D341Med (cell line): ENCODE measurements around the gene CPEB3.

ENCODE experiments used
- DNase-seq: peaks from one replicate; pipeline ENCODE4 v3.0.0; 2012; ENCODE audit warnings: low spot score

The CPEB3 gene

GRCh38 chr10:92208736-92209135, 82.1 kb downstream of the CPEB3 start:
- peak; percentile 27 for DNase-seq

DNA sequence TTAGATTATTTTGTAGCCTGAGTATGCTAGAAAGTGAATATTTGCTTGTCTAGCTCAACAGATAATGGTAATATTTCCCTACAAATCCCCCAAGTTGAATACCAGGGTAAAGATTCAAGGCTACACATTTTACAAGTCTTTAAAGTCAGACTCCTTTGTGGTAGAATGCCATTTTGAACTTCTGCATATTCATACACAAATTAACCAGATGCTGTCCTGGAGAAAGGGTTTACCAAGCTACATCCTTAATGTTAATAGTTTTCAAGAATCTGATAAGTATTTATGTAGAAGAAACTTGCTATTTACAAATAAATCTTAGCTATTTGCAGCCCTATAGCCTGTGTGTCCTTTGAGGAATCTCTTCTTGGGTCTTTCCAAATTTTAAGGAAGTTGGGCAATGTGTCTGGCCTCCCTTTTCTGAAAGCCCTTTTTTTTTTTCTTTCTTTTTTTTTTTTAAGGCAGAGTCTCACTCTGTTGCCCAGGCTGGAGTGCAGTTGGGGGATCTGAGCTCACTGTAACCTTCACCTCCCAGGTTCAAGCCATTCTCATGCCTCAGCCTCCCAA, 82.6 kb downstream of the CPEB3 start:
- no peak for DNase-seq

GRCh38 chr10:92207061-92207460, 83.8 kb downstream of the CPEB3 start:
- no peak for DNase-seq

GRCh38 chr10:92203919-92204623, 86.8 kb downstream of the CPEB3 start:
- no peak for DNase-seq

GRCh38 chr10:92202536-92202935, 88.3 kb downstream of the CPEB3 start:
- DNase-seq = no peak

- no peak for DNase-seq
Observed at GRCh38 chr10:92200564-92200963, 90.3 kb downstream of the CPEB3 start.

- no peak for DNase-seq
Observed at GRCh38 chr10:92187101-92187500, 103.8 kb downstream of the CPEB3 start.

GRCh38 chr10:92184977-92185376, 105.9 kb downstream of the CPEB3 start:
- no peak for DNase-seq

DNA sequence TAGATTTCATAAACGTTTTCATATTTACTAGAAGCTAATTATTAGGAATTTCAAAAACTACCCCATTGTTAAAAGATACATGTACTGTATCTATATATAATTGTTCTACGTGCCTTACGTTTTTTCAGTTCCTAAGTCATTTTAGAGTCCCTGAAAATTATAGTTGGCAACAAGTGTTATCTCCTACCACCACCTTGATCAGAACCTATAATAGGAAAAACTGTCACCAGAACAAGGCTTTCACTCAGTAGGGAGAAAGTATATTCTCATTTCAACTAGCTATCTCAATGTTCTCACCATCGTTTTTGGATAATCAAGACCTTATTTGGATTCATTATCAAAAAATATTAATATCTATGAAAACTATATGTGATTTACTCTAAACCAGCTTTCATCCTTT, 107.7 kb downstream of the CPEB3 start:
- no peak for DNase-seq

- DNase-seq = no peak
Observed at GRCh38 chr10:92181575-92181974, 109.3 kb downstream of the CPEB3 start.

DNA sequence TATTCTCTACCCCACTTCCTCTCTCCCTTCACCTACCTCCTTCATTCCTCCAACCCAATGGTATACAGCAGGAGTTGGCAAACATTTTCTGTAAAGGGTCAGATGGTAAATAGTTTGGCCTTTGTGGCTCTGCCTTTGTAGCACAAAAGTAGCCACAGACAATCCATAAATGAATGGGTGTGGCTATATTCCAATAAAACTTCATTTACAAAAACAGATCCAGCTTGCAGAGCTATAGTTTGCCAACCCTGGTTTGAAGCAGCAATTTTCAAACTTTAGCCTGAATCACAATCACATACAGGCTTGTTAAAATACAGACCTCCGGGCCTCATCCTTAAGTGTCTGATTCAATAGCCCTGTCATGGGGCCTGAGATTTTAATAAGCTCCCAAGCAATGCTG, 110.5 kb downstream of the CPEB3 start:
- DNase-seq = no peak

- DNase-seq = no peak
Observed at GRCh38 chr10:92177546-92177945, 113.3 kb downstream of the CPEB3 start.

DNA sequence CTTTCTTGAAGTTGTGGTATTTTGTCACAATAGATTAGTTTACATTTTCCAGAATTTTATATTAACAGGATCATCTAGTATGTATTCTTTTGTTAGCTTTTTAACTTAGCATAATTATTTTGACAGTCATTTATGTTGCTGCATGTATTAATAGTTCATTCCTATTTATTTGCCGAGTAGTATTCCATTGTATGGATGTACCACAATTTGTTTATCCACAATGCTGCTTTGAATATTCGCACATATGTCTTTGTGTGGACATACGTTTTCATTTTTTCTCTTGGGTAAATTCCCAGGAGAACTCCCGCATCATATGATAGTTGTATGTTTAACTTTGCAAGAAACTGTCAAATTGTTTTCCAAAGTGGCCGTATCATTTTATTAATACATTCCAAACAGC, 115.7 kb downstream of the CPEB3 start:
- no peak for DNase-seq

DNA sequence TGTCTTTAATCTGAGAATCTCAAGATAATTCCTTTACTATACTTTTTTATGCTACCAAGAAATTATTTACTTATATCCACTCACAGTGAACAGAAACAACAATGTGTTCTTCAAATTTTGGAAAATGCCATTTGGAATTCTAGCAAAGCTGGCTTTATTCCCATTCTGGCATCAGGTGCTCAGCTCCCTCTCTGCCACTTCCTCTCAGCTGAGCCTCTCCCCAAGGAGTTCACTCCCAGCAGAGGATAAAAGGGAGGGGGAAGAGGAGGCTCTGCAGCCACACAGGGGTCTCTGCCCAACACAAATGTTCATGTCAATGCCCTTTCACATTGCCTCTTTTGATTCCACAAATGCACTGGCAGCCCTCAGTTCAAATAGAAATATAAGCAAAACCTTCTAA, 116.9 kb downstream of the CPEB3 start:
- peak; percentile 41 for DNase-seq

GRCh38 chr10:92164036-92164696, 126.7 kb downstream of the CPEB3 start:
- no peak for DNase-seq

DNA sequence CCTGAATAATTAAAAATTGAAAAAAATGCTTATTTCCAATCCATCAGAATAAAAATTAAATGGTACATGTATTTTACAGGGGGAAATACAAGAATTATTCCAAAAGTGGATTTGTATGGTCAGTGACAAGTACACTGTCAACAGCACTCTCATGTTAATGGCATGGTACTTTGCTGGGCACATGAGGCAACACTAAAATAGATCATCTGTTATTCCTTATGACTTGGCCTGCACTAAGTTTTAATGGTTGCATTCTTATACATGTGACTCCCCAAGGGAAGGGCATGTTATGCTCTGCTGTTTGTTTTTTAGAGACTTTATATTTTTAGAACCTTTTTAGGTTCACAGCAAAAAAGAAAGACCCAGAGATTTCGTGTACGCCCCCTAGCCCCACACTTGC, 128.3 kb downstream of the CPEB3 start:
- DNase-seq = no peak

DNA sequence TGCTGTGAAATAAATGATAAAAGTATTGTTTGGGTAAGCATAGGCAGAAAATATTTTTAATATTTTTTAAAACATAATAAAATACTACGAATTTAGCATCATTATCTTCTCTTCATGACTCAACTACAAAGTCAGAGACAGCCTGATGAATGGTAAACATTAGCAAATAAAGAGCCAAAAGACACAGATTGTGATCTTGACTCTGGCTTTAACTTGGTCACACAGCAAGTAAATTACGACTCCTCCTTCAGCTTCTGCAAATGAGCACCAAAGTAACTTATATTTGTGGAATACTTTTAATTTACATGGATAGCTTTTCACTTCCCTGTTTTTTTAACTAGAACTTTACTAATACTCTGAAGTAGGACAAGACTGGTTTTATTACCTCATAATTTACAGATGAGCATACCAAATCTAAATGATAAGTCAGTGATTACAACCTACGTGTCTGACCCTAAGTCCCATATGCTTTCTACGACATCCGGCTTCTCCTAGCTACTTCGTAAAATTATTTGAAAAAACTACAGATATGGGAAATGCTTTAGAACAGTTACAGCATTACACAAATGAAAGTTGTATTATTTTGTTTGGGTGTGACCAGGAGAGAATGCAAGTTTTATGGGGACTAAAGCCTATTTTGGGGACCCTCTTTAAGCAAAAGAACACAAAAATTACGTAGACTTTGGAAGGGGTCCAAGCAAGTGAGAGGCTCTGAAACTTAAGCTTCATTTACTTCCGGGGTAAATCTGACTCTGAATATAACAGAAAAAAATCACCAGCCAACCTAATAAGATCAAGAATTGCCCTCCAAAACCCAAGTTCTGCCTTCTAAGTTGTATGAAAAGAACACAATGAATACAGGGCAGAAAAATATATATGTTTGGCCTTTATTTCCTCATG, 133.8 kb downstream of the CPEB3 start:
- no peak for DNase-seq

- no peak for DNase-seq
Observed at GRCh38 chr10:92150823-92151222, 140.1 kb downstream of the CPEB3 start.

- no peak for DNase-seq
Observed at GRCh38 chr10:92149261-92149660, 141.6 kb downstream of the CPEB3 start.

DNA sequence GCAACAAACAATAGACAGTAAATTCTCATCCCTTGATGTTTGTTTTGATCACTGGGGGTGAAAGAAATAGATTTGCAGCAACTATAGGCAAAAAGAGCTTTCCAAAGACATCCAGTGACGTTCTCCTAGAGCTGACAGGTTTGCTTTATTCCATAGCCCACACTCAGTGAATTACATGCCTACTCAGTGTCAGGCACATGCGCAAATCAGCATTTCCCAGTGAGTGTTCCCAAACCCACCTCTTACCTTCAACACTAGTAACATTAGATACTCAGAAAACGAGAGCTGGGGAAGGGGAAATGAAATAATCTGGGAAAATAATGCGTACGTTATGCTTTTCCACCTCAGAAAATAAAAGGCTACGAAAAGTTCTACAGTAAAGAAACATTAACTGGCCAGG, 144.1 kb downstream of the CPEB3 start:
- no peak for DNase-seq

DNA sequence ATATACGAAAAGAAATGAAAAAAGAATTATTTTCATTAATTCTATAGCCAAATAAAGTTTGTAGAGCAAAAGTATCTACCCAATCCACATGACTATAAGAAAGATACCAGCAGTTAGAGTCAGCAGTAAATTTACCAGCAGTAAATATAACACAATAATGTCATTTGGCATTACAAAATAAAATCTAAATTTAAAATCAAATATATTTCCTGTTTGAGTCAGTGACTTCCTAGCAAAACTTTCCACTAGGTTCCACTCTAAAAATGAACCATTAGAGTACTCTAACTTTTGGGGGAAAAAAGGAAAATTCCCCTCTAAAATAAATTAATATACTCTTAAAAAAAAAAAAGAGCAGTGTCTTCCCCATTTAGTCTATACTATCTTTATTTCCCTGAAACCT, 144.8 kb downstream of the CPEB3 start:
- no peak for DNase-seq

DNA sequence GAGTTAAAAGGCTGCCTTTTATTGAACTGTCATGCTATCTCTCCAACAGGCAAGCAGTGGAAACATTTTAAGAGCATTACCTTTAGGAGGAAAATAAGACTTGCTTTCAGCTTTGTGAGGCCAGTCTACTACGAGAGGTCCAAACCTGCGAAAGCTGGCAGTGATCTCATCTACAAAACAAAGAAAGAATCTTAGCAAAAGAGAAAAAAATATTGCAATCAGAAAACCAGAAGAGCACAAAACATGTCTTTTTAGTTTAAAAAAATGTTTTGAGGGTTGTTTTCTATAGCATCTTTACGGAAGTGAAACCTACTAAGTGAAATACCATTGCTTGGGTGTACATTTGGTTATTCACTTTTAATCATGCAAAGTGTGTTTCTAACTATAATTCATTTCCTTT, 147.9 kb downstream of the CPEB3 start:
- no peak for DNase-seq

GRCh38 chr10:92142512-92142911, 148.4 kb downstream of the CPEB3 start:
- DNase-seq = no peak
